ENCODE measurements around the gene CACNA2D4.

CACNA2D4 gene

DNA sequence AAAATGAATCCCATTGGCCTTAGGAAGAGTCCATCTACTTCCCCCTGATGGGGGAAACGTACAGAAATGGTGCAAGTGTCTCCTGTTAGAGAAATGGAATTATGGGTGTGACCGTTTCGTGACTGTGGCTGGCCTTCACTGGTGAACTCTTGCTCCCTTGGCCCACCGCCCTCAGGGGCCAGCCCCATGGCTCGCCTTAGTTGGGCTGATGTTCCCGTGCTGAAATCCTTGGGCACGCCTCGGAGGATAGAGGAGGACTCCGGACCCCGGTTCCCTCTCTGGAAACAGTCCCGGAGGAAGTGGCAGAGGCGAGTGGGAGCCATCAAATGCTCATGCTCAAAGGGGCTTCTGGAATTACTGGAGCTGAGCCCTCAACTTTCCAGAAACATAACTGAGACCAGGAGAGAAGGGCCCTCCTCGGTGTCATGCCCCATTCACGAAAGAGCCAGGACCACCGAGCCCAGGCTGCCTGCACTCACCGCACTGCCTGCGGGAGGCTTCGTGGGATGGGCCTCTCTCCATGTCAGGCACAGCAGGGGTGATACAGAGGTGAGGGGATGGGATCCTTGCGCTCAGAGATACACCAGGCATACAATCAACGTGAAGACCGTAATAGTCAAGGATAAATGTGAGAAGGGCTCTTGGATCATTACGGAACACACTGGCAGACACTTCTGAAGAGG lies 10.1 kb upstream of the CACNA2D4 start:
- H3K4me3 ChIP-seq (ENCODE audit: low read depth, low read length): no peak overlapping the region
- DNase-seq (ENCODE audit: low read depth): no peak
- TF ChIP-seq, protein P1, sequence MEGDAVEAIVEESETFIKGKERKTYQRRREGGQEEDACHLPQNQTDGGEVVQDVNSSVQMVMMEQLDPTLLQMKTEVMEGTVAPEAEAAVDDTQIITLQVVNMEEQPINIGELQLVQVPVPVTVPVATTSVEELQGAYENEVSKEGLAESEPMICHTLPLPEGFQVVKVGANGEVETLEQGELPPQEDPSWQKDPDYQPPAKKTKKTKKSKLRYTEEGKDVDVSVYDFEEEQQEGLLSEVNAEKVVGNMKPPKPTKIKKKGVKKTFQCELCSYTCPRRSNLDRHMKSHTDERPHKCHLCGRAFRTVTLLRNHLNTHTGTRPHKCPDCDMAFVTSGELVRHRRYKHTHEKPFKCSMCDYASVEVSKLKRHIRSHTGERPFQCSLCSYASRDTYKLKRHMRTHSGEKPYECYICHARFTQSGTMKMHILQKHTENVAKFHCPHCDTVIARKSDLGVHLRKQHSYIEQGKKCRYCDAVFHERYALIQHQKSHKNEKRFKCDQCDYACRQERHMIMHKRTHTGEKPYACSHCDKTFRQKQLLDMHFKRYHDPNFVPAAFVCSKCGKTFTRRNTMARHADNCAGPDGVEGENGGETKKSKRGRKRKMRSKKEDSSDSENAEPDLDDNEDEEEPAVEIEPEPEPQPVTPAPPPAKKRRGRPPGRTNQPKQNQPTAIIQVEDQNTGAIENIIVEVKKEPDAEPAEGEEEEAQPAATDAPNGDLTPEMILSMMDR (IDR thresholded peaks at IDR 0.05; ENCODE audit: low read depth, low read length, missing control alignments): no peak

DNA sequence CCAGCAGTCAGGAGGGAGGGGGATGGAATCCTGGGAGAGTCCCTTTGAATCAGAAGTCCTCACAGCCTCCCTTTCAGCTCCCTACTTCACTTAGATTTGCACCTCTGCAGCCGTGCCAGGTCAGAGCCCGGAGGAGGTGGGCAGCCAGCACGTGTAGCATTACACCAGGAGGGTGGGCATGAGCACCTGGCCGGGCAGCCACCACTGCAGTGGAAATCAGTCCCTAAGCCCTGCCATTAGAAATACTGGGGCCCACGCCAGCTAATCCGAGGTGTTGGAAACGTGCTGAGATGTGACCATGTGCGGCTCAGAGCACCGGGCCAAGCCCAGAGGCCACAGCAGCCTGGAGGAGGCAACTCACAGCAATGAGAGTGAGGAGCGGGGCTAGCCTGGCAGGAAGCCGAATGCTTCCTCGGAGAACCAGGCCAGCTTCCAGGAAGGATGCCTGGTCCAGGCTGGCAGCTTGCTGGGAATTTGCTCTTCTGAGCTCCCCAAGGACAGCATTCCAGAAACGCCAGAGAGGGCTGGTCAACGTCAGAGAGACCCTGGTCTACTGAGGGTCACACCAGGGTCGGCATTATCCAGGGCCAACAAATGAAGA lies 9.4 kb upstream of the CACNA2D4 start:
- TF ChIP-seq, protein P1 (IDR thresholded peaks at IDR 0.05; ENCODE audit: low read depth, low read length, missing control alignments): no peak
- H3K4me3 ChIP-seq (ENCODE audit: low read depth, low read length): no peak overlapping the region
- DNase-seq (ENCODE audit: low read depth): no peak

DNA sequence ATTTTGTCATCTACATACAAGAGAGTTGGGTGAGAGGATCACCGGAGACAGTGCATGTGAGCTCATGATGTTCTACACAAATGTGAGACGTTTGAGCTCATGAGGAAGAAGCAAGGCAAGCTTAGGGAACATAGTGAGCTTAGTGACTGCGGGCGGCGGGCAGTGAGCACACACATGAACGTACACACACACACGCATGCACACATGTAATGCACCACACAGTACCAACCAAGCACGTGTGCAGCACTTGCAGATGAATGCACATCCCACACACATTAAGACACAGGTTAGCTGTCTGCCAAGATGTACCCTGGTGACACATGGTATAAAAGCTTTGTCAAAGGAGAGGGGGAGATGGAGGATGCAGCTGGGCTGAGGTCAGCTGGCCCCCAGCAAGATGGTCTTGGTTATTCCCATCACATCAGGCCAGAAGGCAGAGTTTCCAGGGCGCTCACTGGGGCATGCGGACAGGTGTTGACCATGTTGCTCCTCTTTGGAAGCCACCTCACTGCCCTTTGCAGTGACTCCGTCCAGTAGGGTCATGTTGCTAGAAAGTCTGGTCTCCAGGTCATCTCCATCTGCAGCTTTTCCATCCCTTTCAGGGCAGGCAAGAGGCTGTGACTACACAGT lies 8.7 kb upstream of the CACNA2D4 start:
- H3K4me3 ChIP-seq (ENCODE audit: low read depth, low read length): no peak overlapping the region
- TF ChIP-seq, protein P1 (IDR thresholded peaks at IDR 0.05; ENCODE audit: low read depth, low read length, missing control alignments): no peak
- DNase-seq (ENCODE audit: low read depth): no peak

DNA sequence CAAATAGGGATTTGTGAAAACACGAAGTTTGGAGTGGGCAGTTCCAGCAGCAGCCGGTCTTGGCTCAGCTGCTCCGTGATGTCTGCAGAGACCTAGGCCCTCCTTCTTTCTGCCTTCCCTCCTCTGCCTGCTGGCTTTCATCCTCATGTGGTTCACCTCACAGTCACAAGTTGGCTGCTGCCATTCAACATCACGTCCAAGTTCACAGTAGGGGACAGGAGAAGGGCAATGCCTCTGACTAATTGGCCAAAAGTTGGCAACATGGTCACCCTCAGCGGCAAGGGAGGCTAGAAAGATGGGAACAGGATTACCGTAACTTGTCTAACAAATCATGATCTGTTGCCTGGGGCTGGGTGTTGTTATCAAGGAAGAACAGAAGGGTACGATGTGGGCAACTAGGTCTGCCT lies 7.8 kb upstream of the CACNA2D4 start:
- TF ChIP-seq, protein P1 (IDR thresholded peaks at IDR 0.05; ENCODE audit: low read depth, low read length, missing control alignments): no peak
- no peak overlapping the region for H3K4me3 ChIP-seq (ENCODE audit: low read depth, low read length)
- no peak for DNase-seq (ENCODE audit: low read depth)

DNA sequence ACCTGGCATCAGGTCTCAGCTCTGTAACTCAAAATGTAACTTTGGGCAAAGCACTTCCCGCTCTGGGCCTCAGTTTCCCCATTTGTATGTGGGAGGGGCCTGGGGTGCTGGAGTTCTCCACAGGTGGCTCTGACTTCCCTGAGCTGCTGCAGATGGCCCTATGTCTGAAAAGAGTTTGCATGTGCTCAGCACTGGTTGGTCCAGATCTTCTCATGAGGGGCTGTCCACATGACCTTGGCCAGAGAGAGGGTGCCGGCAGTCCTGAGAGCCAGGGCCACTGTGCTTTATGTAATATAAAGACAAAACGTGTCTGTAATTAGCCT lies 7.2 kb upstream of the CACNA2D4 start:
- no peak for DNase-seq (ENCODE audit: low read depth)
- TF ChIP-seq, protein P1 (IDR thresholded peaks at IDR 0.05; ENCODE audit: low read depth, low read length, missing control alignments): no peak
- H3K4me3 ChIP-seq (ENCODE audit: low read depth, low read length): no peak overlapping the region

DNA sequence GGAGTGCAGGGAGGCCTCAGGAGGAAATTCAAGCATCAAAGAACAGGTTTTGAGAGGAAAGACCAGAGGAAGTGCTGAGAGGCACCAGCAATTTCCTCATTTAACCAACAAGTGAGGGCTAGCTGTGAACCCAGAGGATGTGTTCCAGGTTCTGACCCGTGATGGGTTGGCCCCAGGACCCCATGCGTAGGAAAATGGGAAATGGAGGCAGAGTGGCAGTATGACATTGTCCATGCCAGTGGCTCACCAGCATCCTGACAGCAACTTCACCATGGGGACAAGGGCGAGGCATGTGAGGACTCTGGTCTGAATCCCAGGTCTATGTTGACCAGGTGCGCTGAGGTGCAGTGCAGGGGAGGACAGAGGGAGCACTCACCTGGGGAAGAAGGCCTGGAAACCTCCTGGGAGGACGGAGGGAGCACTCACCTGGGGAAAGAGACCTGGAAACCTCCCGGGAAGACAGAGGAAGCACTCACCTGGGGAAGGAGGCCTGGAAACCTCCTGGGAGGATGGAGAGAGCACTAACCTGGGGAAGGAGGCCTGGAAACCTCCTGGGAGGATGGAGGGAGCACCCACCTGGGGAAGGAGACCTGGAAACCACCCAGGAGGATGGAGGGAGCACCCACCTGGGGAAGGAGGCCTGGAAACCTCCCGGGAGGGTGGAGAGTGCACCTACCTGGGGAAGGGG lies 6.7 kb upstream of the CACNA2D4 start:
- H3K4me3 ChIP-seq (ENCODE audit: low read depth, low read length): no peak overlapping the region
- no peak for DNase-seq (ENCODE audit: low read depth)
- TF ChIP-seq, protein P1 (IDR thresholded peaks at IDR 0.05; ENCODE audit: low read depth, low read length, missing control alignments): no peak
